ENCODE results near the gene CSH2. TPM values are rescaled to one million over a fixed set of nuclear protein-coding genes. Genes with fewer than 3 reads are reported as not detected.
"Not testable (repeated sequence)": the region's sequence is repeated elsewhere in the genome, so short reads cannot be mapped to it uniquely, and the experiment has no call there.

Gene CSH2
- polyA plus RNA-seq (ENCODE audit: insufficient read length in 3 of 3): 1 to 10 TPM in 1 of 3 donors, under 1 TPM in 2; 0.19 to 2.9 (median 0.33) TPM
- long read RNA-seq, donor 1: 0 reads
- long read RNA-seq, donor 2, partial matches to known transcripts: 0 of 7 reads
- long read RNA-seq, donor 2, other reads (novel, unspliced or antisense): 0 of 7 reads
- long read RNA-seq, donor 3: 0 reads
- long read RNA-seq, donor 4: 0 reads
- long read RNA-seq, donor 5: 0 reads
- long read RNA-seq, donor 6: 0 reads
- long read RNA-seq, donor 7: 0 reads
- long read RNA-seq, donor 8: 0 reads
- long read RNA-seq, donor 9: 0 reads
- long read RNA-seq, donor 10, partial matches to known transcripts: 0 of 4 reads
- long read RNA-seq, donor 10, other reads (novel, unspliced or antisense): 0 of 4 reads
- long read RNA-seq, donor 11, partial matches to known transcripts: 0 of 1 reads
- long read RNA-seq, donor 11, other reads (novel, unspliced or antisense): 0 of 1 reads
- long read RNA-seq, donor 12: 0 reads
- long read RNA-seq, donor 13: 0 reads
- long read RNA-seq, donor 14: 0 reads
- long read RNA-seq, donor 15: 0 reads
- long read RNA-seq, donor 16, partial matches to known transcripts: 0 of 3 reads
- long read RNA-seq, donor 16, other reads (novel, unspliced or antisense): 0 of 3 reads

DNA sequence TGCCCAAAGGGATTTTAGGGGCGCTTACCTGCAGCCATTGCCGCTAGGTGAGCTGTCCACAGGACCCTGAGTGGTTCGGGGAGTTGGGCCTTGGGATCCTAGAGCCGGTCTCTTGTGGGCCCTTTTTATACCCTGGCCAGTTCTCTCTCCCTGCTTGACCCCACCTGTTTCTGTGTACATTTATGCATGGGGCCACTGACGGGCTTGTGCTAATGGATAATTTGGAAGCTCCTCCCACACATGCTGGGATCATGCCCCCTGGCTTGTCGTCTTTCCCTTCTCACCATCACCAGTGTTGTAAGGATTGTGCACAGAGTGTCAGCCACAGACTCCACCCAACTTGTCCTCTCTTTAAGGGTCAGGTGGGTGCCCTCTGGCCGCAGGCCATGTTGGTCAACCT is at the start of gene CSH2:
Gene CSH2, minus strand, starts transcription at position 101 of the 400 bp plus-strand sequence. Its CDS starts 63 bp downstream, at position 38.
- not testable (repeated sequence) for DNase-seq (ENCODE audit: extremely low read depth in 1 of 11, low read depth in 9 of 11, low spot score in 4 of 11)

- not testable (repeated sequence) for DNase-seq (ENCODE audit: extremely low read depth in 1 of 11, low read depth in 9 of 11, low spot score in 4 of 11)
These were observed 48.9 kb upstream of the CSH2 start for GRCh38 chr17:63922402-63922801.

GRCh38 chr17:63920779-63921178 is 47.3 kb upstream of the CSH2 start:
- DNase-seq (ENCODE audit: extremely low read depth in 1 of 11, low read depth in 9 of 11, low spot score in 4 of 11): not testable (repeated sequence)

DNA sequence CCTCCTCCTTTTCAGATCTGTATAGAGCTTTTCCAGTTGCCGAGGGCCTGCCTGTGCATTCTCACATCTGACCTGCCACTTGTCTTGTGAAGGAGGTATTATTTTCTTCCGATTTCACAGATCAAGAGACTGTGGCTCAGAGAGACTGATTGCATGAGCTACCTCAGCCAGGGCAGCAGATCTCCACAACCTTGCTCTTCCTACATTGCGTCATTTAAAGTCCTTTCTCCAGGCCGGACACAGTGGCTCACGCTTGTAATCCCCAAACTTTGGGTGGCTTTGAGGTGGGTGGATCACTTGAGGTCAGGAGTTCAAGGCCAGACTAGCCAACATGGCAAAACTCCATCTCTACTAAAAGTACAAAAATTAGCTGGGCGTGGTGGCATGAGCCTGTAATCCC is 46.6 kb upstream of the CSH2 start:
- not testable (repeated sequence) for DNase-seq (ENCODE audit: extremely low read depth in 1 of 11, low read depth in 9 of 11, low spot score in 4 of 11)

GRCh38 chr17:63919311-63919723 is 45.8 kb upstream of the CSH2 start:
- DNase-seq (ENCODE audit: extremely low read depth in 1 of 11, low read depth in 9 of 11, low spot score in 4 of 11): peak in 7 of 11 donors; percentile 21 to 56 (median 37)

GRCh38 chr17:63918789-63919305 is 45.4 kb upstream of the CSH2 start, which contains the start of gene GH1:
GH1 (minus strand) TSS chr17:63918839; CDS start chr17:63918776, 63 bp downstream.
- DNase-seq (ENCODE audit: extremely low read depth in 1 of 11, low read depth in 9 of 11, low spot score in 4 of 11): not testable (repeated sequence)

GRCh38 chr17:63918305-63918704 is 44.8 kb upstream of the CSH2 start:
- DNase-seq (ENCODE audit: extremely low read depth in 1 of 11, low read depth in 9 of 11, low spot score in 4 of 11): no peak

DNA sequence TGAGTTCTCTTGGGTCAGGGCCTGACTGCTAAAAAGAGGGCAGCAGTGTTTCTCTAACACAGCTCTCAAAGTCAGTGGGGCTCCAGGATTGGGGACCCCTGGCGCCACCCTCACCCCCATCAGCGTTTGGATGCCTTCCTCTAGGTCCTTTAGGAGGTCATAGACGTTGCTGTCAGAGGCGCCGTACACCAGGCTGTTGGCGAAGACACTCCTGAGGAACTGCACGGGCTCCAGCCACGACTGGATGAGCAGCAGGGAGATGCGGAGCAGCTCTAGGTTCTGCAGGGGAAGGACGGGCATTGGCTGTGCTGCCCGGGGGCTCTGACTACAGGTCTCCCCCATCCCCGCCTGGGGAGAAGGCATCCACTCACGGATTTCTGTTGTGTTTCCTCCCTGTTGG is 44.2 kb upstream of the CSH2 start:
- no peak for DNase-seq (ENCODE audit: extremely low read depth in 1 of 11, low read depth in 9 of 11, low spot score in 4 of 11)

GRCh38 chr17:63917206-63917605 is 43.7 kb upstream of the CSH2 start:
- DNase-seq (ENCODE audit: extremely low read depth in 1 of 11, low read depth in 9 of 11, low spot score in 4 of 11): not testable (repeated sequence)

DNA sequence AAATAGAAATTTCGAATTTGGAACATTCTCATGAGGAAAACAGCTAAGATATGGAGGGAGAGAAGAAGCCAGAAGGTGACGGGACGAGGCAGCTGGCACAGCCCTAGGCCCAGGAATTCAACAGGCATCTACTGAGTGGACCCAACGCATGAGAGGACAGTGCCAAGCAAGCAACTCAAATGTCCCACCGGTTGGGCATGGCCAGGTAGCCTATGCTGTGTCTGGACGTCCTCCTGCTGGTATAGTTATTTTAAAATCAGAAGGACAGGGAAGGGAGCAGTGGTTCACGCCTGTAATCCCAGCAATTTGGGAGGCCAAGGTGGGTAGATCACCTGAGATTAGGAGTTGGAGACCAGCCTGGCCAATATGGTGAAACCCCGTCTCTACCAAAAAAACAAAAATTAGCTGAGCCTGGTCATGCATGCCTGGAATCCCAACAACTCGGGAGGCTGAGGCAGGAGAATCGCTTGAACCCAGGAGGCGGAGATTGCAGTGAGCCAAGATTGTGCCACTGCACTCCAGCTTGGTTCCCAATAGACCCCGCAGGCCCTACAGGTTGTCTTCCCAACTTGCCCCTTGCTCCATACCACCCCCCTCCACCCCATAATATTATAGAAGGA is 43.2 kb upstream of the CSH2 start:
- DNase-seq (ENCODE audit: extremely low read depth in 1 of 11, low read depth in 9 of 11, low spot score in 4 of 11): no peak

- DNase-seq (ENCODE audit: extremely low read depth in 1 of 11, low read depth in 9 of 11, low spot score in 4 of 11): not testable (repeated sequence)
These were observed 42.3 kb upstream of the CSH2 start for GRCh38 chr17:63915753-63916152.

GRCh38 chr17:63914471-63914870 is 41.0 kb upstream of the CSH2 start:
- no peak for DNase-seq (ENCODE audit: extremely low read depth in 1 of 11, low read depth in 9 of 11, low spot score in 4 of 11)

- no peak for DNase-seq (ENCODE audit: extremely low read depth in 1 of 11, low read depth in 9 of 11, low spot score in 4 of 11)
These were observed 38.2 kb upstream of the CSH2 start for GRCh38 chr17:63911657-63912100.

DNA sequence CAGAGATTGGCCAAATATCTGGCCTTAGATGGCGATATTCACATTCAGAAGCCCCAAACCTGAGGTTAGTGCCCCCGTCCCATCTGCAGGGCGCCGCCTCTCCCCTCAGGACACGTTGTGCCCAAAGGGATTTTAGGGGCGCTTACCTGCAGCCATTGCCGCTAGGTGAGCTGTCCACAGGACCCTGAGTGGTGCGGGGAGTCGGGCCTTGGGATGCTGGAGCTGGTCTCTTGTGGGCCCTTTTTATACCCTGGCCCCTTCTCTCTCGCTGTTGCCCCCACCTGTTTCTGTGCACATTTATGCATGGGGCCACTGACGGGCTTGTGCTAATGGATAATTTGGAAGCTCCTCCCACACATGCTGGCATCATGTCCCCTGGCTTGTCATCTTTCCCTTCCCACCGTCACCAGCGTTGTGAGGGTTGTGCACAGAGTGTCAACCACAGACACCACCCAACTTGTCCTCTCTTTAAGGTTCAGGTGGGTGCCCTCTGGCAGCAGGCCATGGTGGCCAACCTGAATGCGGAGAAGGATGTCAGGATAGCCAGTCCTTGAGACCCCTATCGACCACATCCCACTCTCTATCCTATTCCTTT is 37.7 kb upstream of the CSH2 start, which contains the start of gene CSHL1:
Gene CSHL1, minus strand, starts transcription at position 218 of the 595 bp plus-strand sequence. Its CDS starts 62 bp downstream, at position 156.
- no peak for DNase-seq (ENCODE audit: extremely low read depth in 1 of 11, low read depth in 9 of 11, low spot score in 4 of 11)

DNA sequence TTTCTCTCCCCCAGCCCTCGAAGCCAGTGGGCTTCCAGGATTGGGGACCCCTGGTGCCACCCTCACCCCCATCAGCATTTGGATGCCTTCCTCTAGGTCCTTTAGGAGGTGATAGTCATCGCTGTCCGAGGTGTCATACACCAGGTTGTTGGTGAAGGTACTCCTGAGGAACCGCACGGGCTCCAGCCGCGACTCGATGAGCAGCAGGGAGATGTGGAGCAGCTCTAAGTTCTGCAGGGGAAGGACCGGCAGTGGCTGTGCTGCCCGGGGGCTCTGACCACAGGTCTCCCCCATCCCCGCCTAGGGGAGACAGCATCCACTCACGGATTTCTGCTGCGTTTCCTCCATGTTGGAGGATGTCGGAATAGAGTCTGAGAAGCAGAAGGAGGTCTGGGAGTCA is 36.6 kb upstream of the CSH2 start:
- DNase-seq (ENCODE audit: extremely low read depth in 1 of 11, low read depth in 9 of 11, low spot score in 4 of 11): no peak

- not testable (repeated sequence) for DNase-seq (ENCODE audit: extremely low read depth in 1 of 11, low read depth in 9 of 11, low spot score in 4 of 11)
These were observed 36.1 kb upstream of the CSH2 start for GRCh38 chr17:63909586-63909985.

DNA sequence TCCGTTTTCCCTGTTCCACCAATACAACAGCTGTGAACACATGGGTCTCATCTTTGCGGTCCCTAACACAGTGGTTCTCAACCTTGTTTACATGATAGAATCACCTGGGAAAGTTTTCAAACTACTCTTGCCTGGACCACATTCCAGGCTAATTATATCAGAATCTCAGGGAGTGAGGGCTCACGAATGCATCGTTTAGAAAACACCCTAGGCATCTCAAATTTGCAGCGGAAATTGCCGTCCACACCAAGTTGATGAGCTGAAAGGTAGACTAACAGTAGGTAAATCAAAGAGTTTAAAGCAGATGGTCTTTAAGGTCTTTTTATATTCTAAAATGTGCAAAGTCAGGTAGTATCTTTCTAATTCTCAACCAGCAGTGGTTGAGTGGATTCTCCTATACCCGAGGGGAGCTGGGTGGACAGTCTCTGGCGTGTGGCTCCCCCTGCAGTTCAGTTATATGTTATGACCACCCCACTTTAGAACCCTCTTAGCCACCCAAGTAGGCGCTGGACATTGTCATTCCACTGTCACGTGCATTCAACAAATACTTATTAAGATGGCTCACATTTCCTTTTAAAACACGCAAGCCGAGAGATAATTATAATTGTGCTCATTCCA is 33.8 kb upstream of the CSH2 start:
- not testable (repeated sequence) for DNase-seq (ENCODE audit: extremely low read depth in 1 of 11, low read depth in 9 of 11, low spot score in 4 of 11)

GRCh38 chr17:63904796-63905195 is 31.3 kb upstream of the CSH2 start:
- not testable (repeated sequence) for DNase-seq (ENCODE audit: extremely low read depth in 1 of 11, low read depth in 9 of 11, low spot score in 4 of 11)

DNA sequence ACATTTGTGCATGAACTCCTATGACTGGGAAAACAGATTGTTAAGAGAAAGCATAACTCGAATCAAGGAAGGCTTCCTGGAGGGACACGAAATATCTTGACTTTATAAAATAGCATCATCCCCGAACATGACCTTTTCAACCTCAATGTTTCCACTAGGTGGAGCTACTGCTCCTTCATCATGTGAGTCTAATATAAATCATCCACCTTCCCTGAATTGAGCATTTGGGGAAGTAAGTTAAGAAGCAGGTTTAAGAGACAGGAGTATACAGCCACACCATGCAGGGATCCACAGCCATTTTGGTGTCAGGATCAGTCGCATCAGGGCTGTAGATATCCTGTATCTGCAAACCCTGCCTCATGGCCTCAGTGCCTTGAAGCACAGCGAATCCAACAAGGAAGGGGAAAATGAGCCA is 30.3 kb upstream of the CSH2 start:
- not testable (repeated sequence) for DNase-seq (ENCODE audit: extremely low read depth in 1 of 11, low read depth in 9 of 11, low spot score in 4 of 11)
